GM12878 (cell line): Measurements from ENCODE around the gene CFDP1. TPM values are rescaled to one million over a fixed set of nuclear protein-coding genes. Genes with fewer than 3 reads are reported as not detected.

ENCODE experiments used
- ATAC-seq: fragments of 200-7000 bp; cut with Tn5 transposase; 3 replicates; pipeline ENCODE4 v1.9.1; 2020; ENCODE audit warnings: mild to moderate bottlenecking, moderate library complexity
- BruUV-seq: library from RNA; stranded (reverse); fragments of 400-500 nt; replicated peaks from 2 replicates; lab custom pipeline; 2021; lab: Mats Ljungman, UMichigan
- CTCF ChIA-PET: fragments of 300-600 bp; sonication (Branson Sonifier 250); formaldehyde crosslinking; extraction: SDS; loops from one replicate; lab custom pipeline; 2021; ENCODE audit warnings: inconsistent platforms; lab: Yijun Ruan, JAX
- POLR2A ChIA-PET: fragments of 350-600 bp; formaldehyde crosslinking; extraction: SDS; loops from one replicate; lab custom pipeline; 2021; ENCODE audit warnings: inconsistent platforms; lab: Charles Lee
- RAD21 ChIA-PET: fragments of 300-600 bp; sonication (Branson Sonifier 250); formaldehyde crosslinking; loops from one replicate; lab custom pipeline; 2023; ENCODE audit warnings: antibody characterized with exemption; ENCODE audit not compliant: unreplicated experiment; lab: Charles Lee
- SMC1A ChIA-PET: fragments of 300-600 bp; sonication (Branson Sonifier 250); formaldehyde crosslinking; loops from one replicate; lab custom pipeline; 2023; ENCODE audit not compliant: unreplicated experiment, uncharacterized antibody; lab: Charles Lee
- DNase-seq: peaks from one replicate; pipeline ENCODE4 v3.0.0-alpha.2; 2011; ENCODE audit warnings: low read depth, low spot score
- FAIRE-seq: peaks from 3 replicates; lab custom pipeline; 2011; peaks lifted over from hg19 to GRCh38; lab: Jason Lieb, UNC
- H2AFZ ChIP-seq: 2 replicates; pipeline ENCODE4 v1.6.0; 2011; ENCODE audit warnings: low read depth, low read length, control low read depth; ENCODE audit not compliant: control insufficient read depth
- H3K27ac ChIP-seq: 2 replicates; pipeline ENCODE4 v1.5.1; 2011; ENCODE audit warnings: control low read depth; ENCODE audit not compliant: control insufficient read depth, insufficient read depth
- H3K27me3 ChIP-seq, 2 experiments: replicated peaks in 1 of 2; 2 replicates each; pipeline versions ENCODE4 v1.6.0 to v1.6.1; 2011; ENCODE audit warnings: low read length in 1 of 2; ENCODE audit not compliant: control insufficient read depth in 2 of 2, insufficient read depth in 2 of 2
- H3K36me3 ChIP-seq, 2 experiments: 2 replicates each; pipeline ENCODE4 v1.5.1; 2011; ENCODE audit warnings: low read length in 1 of 2; ENCODE audit not compliant: control insufficient read depth in 2 of 2, insufficient read depth in 2 of 2
- H3K4me1 ChIP-seq: 2 replicates; pipeline ENCODE4 v1.6.1; 2011; ENCODE audit warnings: mild to moderate bottlenecking, low read length, moderate library complexity, mixed read lengths; ENCODE audit not compliant: control insufficient read depth, insufficient read depth
- H3K4me2 ChIP-seq: 2 replicates; pipeline ENCODE4 v1.6.0; 2011; ENCODE audit warnings: control low read depth; ENCODE audit not compliant: control insufficient read depth, insufficient read depth
- H3K4me3 ChIP-seq: fragments of 200-600 bp; sonication (generic); 2 replicates; pipeline ENCODE4 v1.5.1; 2016
- H3K79me2 ChIP-seq: 2 replicates; pipeline ENCODE4 v1.6.0; 2011; ENCODE audit warnings: low read length; ENCODE audit not compliant: control insufficient read depth, insufficient read depth
- H3K9ac ChIP-seq: 2 replicates; pipeline ENCODE4 v1.8.0; 2011; ENCODE audit warnings: low read length, control low read depth, mixed read lengths; ENCODE audit not compliant: control insufficient read depth, insufficient read depth
- H3K9me3 ChIP-seq: replicated peaks from 3 replicates; pipeline ENCODE4 v1.5.1; 2011; ENCODE audit warnings: mild to moderate bottlenecking, low read length; ENCODE audit not compliant: control insufficient read depth, insufficient read depth
- H4K20me1 ChIP-seq: 2 replicates; pipeline ENCODE4 v1.6.0; 2011; ENCODE audit not compliant: control insufficient read depth, insufficient read depth
- MEF2A ChIP-seq: IDR thresholded peaks from 2 replicates; pipeline ENCODE4 v1.6.1; 2011; ENCODE audit warnings: low read depth, mild to moderate bottlenecking, low read length, moderate library complexity; ENCODE audit not compliant: insufficient read depth
- PAX5 ChIP-seq: IDR thresholded peaks from 2 replicates; pipeline ENCODE4 v1.6.1; 2011; ENCODE audit warnings: low read depth, low read length, borderline replicate concordance
- ZSCAN29 ChIP-seq: fragments of 450-650 bp; IDR thresholded peaks from 2 replicates; pipeline ENCODE4 v1.6.1; 2017; ENCODE audit warnings: mild to moderate bottlenecking, moderate library complexity
- ZZZ3 ChIP-seq: IDR thresholded peaks from 2 replicates; pipeline ENCODE4 v1.6.1; 2011; ENCODE audit warnings: low read depth; ENCODE audit not compliant: control insufficient read depth, insufficient read length
- WGBS: methylation state at CpG from one replicate; pipeline ENCODE4 v1.1.6; 2016; ENCODE audit warnings: low lambda C conversion rate; ENCODE audit not compliant: insufficient replicate concordance, insufficient coverage; ENCODE audit errors: missing lambda C conversion rate; 5-methylcytosine and 5-hydroxymethylcytosine counted together
- in situ Hi-C: fragments of 300-500 bp; cut with MboI; formaldehyde crosslinking; loops from 9 replicates; pipeline ENCODE4 v1.14.3; 2018; ENCODE audit warnings: mixed read lengths
- intact Hi-C: fragments of 100-400 bp; cut with micrococcal nuclease; formaldehyde crosslinking; loops from one replicate; pipeline ENCODE4 v1.14.2; 2022; ENCODE audit not compliant: unreplicated experiment
- polyA plus RNA-seq, 11 experiments: library from polyadenylated mRNA; depleted of rRNA in 4 of 11; unstranded in 6 of 11; stranded (reverse) in 5 of 11; fragments of >200 nt; fragmentation: Nextera tagmentation in 4 of 11; fragmentation: Illumina TruSeq in 1 of 11; extraction: Ambion mirVana in 4 of 11; extraction: Trizol in 1 of 11; gene quantifications; 1 replicate in 1 of 11; 2 replicates in 10 of 11; pipeline versions ENCODE4 v1.2.1 to v1.2.3, GENCODE V29; 2011 to 2016; ENCODE audit warnings: inconsistent platforms in 2 of 11, missing spikeins in 2 of 11, low read depth in 1 of 11
- total RNA-seq, 4 experiments: library from RNA; depleted of rRNA in 3 of 4; stranded (reverse); fragments of >200 nt in 3 of 4; fragmentation: Illumina TruSeq in 1 of 4; extraction: Trizol in 1 of 4; gene quantifications; 2 replicates each; pipeline versions ENCODE4 v1.2.1 to v1.2.3, GENCODE V29; 2013 to 2021
- TF ChIP-seq, protein P1 (sequence below): fragments of 450-650 bp; IDR thresholded peaks from 2 replicates; pipeline ENCODE4 v1.6.1; 2017; ENCODE audit warnings: antibody characterized with exemption, mild to moderate bottlenecking, moderate library complexity
- TF ChIP-seq, protein P2 (sequence below): IDR thresholded peaks from 2 replicates; pipeline ENCODE4 v1.6.1; 2011; ENCODE audit warnings: low read depth, low read length, improper control_type of control experiment, borderline replicate concordance
- TF ChIP-seq, protein P3 (sequence below): IDR thresholded peaks from 2 replicates; pipeline ENCODE4 v1.6.1; 2012; ENCODE audit warnings: low read depth, low read length, improper control_type of control experiment
- TF ChIP-seq, protein P4 (sequence below): fragments of 450-650 bp; formaldehyde crosslinking; IDR thresholded peaks from 2 replicates; pipeline ENCODE4 v1.5.0; 2022; ENCODE audit warnings: mild to moderate bottlenecking, missing genetic modification characterization
- TF ChIP-seq, protein P5 (sequence below), 3 experiments: IDR thresholded peaks in 2 of 3; conservative IDR thresholded peaks in 1 of 3; 2 replicates each; pipeline ENCODE4 v1.5.1; 2011; ENCODE audit warnings: low read depth in 3 of 3, low read length in 3 of 3, mild to moderate bottlenecking in 3 of 3, control low read depth in 2 of 3, moderate library complexity in 2 of 3, inconsistent platforms in 1 of 3, mixed read lengths in 1 of 3; ENCODE audit not compliant: control insufficient read depth in 2 of 3, insufficient read depth in 1 of 3; ENCODE audit errors: extremely low read depth in 1 of 3

The CFDP1 gene
- total and polyA plus RNA-seq, 10 of the 15 experiments (the other 5 are each of a cell fraction or from before 2014, with no cell fraction given): 22.3 to 64.8 (median 36.7) TPM

DNA sequence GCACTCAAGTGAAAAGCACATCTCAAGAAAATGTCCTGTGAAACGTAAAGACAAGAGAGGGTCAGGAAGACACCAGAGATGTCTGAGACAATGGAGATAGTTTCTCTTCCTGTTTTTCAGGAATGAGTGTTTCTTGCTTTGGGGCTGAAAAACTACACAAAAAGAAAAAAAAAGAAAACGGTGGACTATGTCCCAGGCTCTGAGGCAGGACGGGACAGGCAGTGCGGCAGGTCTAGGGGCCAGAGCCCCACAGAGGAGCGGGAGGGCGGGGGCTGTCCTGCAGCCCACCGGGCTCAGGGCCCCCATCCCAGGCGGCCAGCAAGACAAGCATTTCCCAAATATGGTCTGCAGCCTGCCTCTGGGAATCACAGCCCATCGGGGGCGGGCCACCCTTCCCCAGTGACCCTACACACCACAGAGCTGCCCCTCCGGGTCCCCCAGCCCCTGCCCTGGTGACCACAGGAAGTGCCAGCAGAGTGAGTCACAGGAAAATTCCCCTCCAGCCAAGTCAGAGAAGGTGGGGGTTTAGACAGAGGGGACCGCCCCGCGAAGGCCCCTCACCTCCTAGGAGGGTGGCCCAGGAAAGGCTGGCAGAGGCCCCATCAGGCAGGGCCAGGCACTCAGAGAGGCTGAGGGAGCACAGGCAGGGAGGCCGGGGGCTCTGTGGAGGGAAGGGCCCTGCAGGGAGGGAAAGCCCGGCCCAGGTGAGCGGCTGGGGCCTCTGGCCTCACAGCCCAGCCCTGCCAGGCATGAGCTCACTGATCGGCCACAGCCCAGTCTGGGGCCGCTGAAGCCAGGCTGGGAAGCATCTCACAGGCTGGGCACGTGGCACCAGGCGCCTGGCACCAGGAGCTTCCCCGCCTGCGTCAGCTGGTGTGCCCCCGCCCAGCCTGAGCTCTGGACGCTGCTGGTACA, 188.2 kb downstream of the CFDP1 start:
- POLR2A ChIA-PET: interaction anchor here (0.5 to 1.5 kb wide), 4 partner anchors 37 to 273 kb away, joined by 3 to 13 read pairs (median 4); no protein-coding TSS in a partner anchor
- Histone ChIP-seq H3K79me2 (no peaks in the 10 kb centered on the region; the same call in 1 of the 2 replicates), H4K20me1 (peaks cover 6% of the 10 kb centered on the region; the same call in 1 of the 2 replicates), H3K4me3 (no peak overlapping the region), H3K9ac (no peak overlapping the region; the same call in 1 of the 2 replicates), H3K27ac (peak overlapping the region; percentile 51; the same call in 1 of the 2 replicates), H3K4me2 (peak overlapping the region; percentile 61), H2AFZ (no peak overlapping the region; the same call in 1 of the 2 replicates), H3K27me3 (no peaks in the 10 kb centered on the region), H3K9me3 (no peaks in the 10 kb centered on the region), H3K36me3 (peaks cover 0 to 1% of the 10 kb centered on the region in 2 experiments; a peak in 1 of 4 replicates), H3K4me1 (peaks cover 19% of the 10 kb centered on the region)
- intact Hi-C loops: no loop called here
- FAIRE-seq: peak; percentile 7
- no peak for DNase-seq
- peak; percentile 81 for ATAC-seq
- in situ Hi-C loops: no loop called here
- SMC1A ChIA-PET: interaction anchor here (0.7 to 2.4 kb wide), 5 partner anchors 9 to 140 kb away, joined by 3 to 9 read pairs (median 4); no protein-coding TSS in a partner anchor
- RAD21 ChIA-PET: interaction anchor here (0.8 to 2.5 kb wide), 8 partner anchors 9 to 140 kb away, joined by 3 to 13 read pairs (median 4); no protein-coding TSS in a partner anchor
- WGBS: 46% methylated on average over 25 of the region's 25 CpGs
- BruUV-seq: no TSS peak
- CTCF ChIA-PET: interaction anchor here (1.0 to 1.6 kb wide), 4 partner anchors 11 to 136 kb away, joined by 4 to 6 read pairs (median 5); no protein-coding TSS in a partner anchor
- TF ChIP-seq, protein P1, sequence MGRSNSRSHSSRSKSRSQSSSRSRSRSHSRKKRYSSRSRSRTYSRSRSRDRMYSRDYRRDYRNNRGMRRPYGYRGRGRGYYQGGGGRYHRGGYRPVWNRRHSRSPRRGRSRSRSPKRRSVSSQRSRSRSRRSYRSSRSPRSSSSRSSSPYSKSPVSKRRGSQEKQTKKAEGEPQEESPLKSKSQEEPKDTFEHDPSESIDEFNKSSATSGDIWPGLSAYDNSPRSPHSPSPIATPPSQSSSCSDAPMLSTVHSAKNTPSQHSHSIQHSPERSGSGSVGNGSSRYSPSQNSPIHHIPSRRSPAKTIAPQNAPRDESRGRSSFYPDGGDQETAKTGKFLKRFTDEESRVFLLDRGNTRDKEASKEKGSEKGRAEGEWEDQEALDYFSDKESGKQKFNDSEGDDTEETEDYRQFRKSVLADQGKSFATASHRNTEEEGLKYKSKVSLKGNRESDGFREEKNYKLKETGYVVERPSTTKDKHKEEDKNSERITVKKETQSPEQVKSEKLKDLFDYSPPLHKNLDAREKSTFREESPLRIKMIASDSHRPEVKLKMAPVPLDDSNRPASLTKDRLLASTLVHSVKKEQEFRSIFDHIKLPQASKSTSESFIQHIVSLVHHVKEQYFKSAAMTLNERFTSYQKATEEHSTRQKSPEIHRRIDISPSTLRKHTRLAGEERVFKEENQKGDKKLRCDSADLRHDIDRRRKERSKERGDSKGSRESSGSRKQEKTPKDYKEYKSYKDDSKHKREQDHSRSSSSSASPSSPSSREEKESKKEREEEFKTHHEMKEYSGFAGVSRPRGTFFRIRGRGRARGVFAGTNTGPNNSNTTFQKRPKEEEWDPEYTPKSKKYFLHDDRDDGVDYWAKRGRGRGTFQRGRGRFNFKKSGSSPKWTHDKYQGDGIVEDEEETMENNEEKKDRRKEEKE: no peak
- TF ChIP-seq, protein P2, sequence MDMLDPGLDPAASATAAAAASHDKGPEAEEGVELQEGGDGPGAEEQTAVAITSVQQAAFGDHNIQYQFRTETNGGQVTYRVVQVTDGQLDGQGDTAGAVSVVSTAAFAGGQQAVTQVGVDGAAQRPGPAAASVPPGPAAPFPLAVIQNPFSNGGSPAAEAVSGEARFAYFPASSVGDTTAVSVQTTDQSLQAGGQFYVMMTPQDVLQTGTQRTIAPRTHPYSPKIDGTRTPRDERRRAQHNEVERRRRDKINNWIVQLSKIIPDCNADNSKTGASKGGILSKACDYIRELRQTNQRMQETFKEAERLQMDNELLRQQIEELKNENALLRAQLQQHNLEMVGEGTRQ: no peak
- TF ChIP-seq, protein P3, sequence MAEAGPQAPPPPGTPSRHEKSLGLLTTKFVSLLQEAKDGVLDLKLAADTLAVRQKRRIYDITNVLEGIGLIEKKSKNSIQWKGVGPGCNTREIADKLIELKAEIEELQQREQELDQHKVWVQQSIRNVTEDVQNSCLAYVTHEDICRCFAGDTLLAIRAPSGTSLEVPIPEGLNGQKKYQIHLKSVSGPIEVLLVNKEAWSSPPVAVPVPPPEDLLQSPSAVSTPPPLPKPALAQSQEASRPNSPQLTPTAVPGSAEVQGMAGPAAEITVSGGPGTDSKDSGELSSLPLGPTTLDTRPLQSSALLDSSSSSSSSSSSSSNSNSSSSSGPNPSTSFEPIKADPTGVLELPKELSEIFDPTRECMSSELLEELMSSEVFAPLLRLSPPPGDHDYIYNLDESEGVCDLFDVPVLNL: no peak
- no peak for TF ChIP-seq ZSCAN29
- TF ChIP-seq, protein P4, sequence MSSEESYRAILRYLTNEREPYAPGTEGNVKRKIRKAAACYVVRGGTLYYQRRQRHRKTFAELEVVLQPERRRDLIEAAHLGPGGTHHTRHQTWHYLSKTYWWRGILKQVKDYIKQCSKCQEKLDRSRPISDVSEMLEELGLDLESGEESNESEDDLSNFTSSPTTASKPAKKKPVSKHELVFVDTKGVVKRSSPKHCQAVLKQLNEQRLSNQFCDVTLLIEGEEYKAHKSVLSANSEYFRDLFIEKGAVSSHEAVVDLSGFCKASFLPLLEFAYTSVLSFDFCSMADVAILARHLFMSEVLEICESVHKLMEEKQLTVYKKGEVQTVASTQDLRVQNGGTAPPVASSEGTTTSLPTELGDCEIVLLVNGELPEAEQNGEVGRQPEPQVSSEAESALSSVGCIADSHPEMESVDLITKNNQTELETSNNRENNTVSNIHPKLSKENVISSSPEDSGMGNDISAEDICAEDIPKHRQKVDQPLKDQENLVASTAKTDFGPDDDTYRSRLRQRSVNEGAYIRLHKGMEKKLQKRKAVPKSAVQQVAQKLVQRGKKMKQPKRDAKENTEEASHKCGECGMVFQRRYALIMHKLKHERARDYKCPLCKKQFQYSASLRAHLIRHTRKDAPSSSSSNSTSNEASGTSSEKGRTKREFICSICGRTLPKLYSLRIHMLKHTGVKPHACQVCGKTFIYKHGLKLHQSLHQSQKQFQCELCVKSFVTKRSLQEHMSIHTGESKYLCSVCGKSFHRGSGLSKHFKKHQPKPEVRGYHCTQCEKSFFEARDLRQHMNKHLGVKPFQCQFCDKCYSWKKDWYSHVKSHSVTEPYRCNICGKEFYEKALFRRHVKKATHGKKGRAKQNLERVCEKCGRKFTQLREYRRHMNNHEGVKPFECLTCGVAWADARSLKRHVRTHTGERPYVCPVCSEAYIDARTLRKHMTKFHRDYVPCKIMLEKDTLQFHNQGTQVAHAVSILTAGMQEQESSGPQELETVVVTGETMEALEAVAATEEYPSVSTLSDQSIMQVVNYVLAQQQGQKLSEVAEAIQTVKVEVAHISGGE (CRISPR knock-in tag): no peak
- TF ChIP-seq ZZZ3: no peak
- TF ChIP-seq PAX5: no peak
- no peak for TF ChIP-seq MEF2A
- TF ChIP-seq, protein P5, sequence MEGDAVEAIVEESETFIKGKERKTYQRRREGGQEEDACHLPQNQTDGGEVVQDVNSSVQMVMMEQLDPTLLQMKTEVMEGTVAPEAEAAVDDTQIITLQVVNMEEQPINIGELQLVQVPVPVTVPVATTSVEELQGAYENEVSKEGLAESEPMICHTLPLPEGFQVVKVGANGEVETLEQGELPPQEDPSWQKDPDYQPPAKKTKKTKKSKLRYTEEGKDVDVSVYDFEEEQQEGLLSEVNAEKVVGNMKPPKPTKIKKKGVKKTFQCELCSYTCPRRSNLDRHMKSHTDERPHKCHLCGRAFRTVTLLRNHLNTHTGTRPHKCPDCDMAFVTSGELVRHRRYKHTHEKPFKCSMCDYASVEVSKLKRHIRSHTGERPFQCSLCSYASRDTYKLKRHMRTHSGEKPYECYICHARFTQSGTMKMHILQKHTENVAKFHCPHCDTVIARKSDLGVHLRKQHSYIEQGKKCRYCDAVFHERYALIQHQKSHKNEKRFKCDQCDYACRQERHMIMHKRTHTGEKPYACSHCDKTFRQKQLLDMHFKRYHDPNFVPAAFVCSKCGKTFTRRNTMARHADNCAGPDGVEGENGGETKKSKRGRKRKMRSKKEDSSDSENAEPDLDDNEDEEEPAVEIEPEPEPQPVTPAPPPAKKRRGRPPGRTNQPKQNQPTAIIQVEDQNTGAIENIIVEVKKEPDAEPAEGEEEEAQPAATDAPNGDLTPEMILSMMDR (IDR thresholded peaks at IDR 0.05 in 2 of 3, conservative IDR thresholded peaks at IDR 0.05 in 1 of 3; ENCODE audit: control insufficient read depth in 2 of 3, extremely low read depth in 1 of 3, insufficient read depth in 1 of 3, low read depth in 3 of 3, low read length in 3 of 3): no peak
